ENCODE measurements around the gene ZCCHC14.

DNA sequence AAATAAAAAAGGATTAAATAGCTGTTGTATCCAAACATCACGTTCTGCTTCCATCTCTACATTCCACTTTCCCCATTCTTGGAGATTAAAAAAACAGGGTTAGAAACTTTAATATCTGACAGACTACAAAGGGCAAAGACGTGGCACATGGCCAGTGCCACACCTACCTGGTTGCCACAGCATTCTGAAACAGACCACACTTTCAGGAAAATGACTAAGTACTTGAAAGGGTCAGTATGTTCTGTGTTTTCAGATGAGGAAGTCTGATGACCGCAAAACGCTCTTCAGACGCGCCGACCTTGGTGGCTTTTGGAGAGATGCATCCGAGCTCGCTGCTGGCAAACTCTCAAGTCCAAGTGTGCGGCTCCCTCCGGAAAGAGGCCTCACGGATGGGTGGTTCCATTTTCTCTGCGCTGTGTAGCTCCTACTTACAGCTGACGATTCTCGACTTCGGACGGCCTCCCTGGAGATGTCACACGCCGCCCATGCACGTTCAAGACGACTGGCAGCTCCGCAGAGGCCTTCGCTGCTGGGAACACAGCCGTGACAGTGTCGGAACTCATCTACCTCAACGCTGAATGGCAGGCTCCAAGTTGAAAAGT lies 85.2 kb downstream of the ZCCHC14 start:
- TF ChIP-seq POLR2AphosphoS5 (IDR thresholded peaks at IDR 0.05), result peak; percentile 77 to 89 (median 80)
- TF ChIP-seq, protein P1, sequence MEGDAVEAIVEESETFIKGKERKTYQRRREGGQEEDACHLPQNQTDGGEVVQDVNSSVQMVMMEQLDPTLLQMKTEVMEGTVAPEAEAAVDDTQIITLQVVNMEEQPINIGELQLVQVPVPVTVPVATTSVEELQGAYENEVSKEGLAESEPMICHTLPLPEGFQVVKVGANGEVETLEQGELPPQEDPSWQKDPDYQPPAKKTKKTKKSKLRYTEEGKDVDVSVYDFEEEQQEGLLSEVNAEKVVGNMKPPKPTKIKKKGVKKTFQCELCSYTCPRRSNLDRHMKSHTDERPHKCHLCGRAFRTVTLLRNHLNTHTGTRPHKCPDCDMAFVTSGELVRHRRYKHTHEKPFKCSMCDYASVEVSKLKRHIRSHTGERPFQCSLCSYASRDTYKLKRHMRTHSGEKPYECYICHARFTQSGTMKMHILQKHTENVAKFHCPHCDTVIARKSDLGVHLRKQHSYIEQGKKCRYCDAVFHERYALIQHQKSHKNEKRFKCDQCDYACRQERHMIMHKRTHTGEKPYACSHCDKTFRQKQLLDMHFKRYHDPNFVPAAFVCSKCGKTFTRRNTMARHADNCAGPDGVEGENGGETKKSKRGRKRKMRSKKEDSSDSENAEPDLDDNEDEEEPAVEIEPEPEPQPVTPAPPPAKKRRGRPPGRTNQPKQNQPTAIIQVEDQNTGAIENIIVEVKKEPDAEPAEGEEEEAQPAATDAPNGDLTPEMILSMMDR (IDR thresholded peaks at IDR 0.05 in 8 of 11, conservative IDR thresholded peaks at IDR 0.05 in 3 of 11), result no peak

Measured in spleen (tissue), 7 donors.